Sigmoid colon (tissue), 4 donors: Measurements from ENCODE around the gene RANBP1.

ENCODE experiments used
- CTCF ChIP-seq, 4 experiments: fragments of 450-650 bp in 3 of 4; fragments of 200-600 bp in 1 of 4; IDR thresholded peaks; one replicate each; pipeline ENCODE4 v1.5.1; 2016 to 2019; ENCODE audit warnings: antibody characterized with exemption in 4 of 4, mild to moderate bottlenecking in 3 of 4, moderate library complexity in 2 of 4
- EP300 ChIP-seq, 4 donors: sonication (generic); formaldehyde crosslinking; IDR thresholded peaks; one replicate each; pipeline ENCODE4 v1.6.1; 2017; ENCODE audit warnings: antibody characterized with exemption in 4 of 4
- POLR2A ChIP-seq, 2 donors: fragments of 450-650 bp; IDR thresholded peaks; one replicate each; pipeline ENCODE4 v1.6.1; 2016; ENCODE audit warnings: antibody characterized with exemption in 2 of 2, mild to moderate bottlenecking in 2 of 2, moderate library complexity in 2 of 2
- POLR2AphosphoS5 ChIP-seq, 4 donors: sonication (generic); formaldehyde crosslinking; IDR thresholded peaks; one replicate each; pipeline ENCODE4 v1.6.1; 2017; ENCODE audit warnings: antibody characterized with exemption in 4 of 4

- TF ChIP-seq POLR2AphosphoS5 (IDR thresholded peaks at IDR 0.05) (no peak), CTCF (IDR thresholded peaks at IDR 0.05) (no peak), POLR2A (IDR thresholded peaks at IDR 0.05) (no peak), EP300 (IDR thresholded peaks at IDR 0.05) (no peak)
Measured at GRCh38 chr22:20085651-20086050, 30.3 kb upstream of the RANBP1 start.
